ENCODE measurements around the gene PRRC2B. TPM values are rescaled to one million over a fixed set of nuclear protein-coding genes. Genes with fewer than 3 reads are reported as not detected.

PRRC2B gene
- total RNA-seq, 2 experiments from 2014 or later = 300 to 309 TPM

GRCh38 chr9:131484051-131484445, 90.2 kb downstream of the PRRC2B start:
- Mint-ChIP-seq H3K4me3 (no peak overlapping the region), H3K27ac (no peak overlapping the region), H3K9me3 (no peaks in the 10 kb centered on the region), H3K4me1 (peaks cover 2% of the 10 kb centered on the region), H3K36me3 (peaks cover 29% of the 10 kb centered on the region), H3K27me3 (no peaks in the 10 kb centered on the region)
- POLR2A ChIA-PET = no interaction called here
- no peak for DNase-seq
- ATAC-seq (ENCODE audit: low read depth) = no peak

DNA sequence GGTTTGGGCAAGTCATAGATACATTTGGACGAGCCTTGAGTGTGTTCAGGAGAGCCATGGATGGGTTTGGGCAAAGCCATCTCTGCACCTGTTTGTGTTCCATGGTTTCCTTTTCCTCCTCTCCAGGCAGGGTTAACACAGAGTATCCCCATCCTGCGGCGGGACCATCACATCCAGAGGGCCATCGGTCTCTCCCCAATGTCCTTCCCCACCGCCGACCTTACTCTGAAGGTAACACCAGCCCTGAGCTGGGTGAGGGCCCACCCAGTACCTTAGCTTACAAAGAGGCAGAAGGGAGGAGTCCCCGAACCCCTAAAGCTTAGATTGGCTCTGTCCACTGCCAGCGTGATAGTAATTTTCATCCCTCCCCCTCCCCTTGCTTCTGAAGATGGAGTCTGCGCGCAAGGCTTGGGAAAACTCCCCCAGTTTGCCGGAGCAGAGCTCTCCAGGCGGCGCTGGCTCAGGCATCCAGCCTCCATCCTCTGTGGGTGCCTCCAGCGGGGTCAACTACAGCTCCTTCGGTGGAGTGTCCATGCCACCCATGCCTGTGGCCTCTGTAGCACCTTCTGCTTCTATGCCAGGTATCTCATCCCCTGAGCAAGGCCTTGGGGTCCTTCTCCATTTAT, 90.8 kb downstream of the PRRC2B start:
- no peak for DNase-seq
- H3K27ac Mint-ChIP-seq = peak overlapping the region; percentile 34
- no peaks in the 10 kb centered on the region for H3K9me3 Mint-ChIP-seq
- no peak for ATAC-seq (ENCODE audit: low read depth)
- peaks cover 2% of the 10 kb centered on the region for H3K4me1 Mint-ChIP-seq
- H3K27me3 Mint-ChIP-seq = no peaks in the 10 kb centered on the region
- POLR2A ChIA-PET = no interaction called here
- H3K4me3 Mint-ChIP-seq = no peak overlapping the region
- peaks cover 31% of the 10 kb centered on the region for H3K36me3 Mint-ChIP-seq

DNA sequence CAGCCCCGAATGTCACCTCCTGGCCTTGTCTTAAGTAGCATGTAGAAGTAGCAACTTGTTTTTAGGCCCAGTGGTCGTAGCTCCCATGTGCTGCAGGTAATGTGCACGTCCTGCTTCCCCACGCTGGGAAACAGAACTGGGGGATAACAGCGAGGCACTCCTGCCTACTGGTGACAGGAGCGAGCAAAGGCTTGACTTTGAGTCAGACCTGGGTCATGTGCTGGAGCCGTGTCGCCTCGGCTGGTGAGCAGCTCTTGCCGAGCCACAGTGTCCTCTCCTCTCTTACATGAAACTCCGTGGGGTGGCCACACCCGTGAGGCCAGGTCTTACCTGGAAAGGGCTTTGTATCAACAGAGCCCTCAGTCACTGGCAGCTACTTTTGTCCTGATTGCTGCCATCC, 91.3 kb downstream of the PRRC2B start:
- Mint-ChIP-seq H3K36me3 (peaks cover 34% of the 10 kb centered on the region), H3K27ac (no peak overlapping the region)
- POLR2A ChIA-PET = interaction anchor here (0.6 kb wide), 1 partner anchor 101 kb away, joined by 4 read pairs; no protein-coding TSS in a partner anchor

GRCh38 chr9:131485728-131486422, 92.0 kb downstream of the PRRC2B start:
- Mint-ChIP-seq H3K4me3 (no peak overlapping the region), H3K27me3 (no peaks in the 10 kb centered on the region), H3K4me1 (peaks cover 2% of the 10 kb centered on the region), H3K36me3 (peaks cover 40% of the 10 kb centered on the region), H3K27ac (no peak overlapping the region), H3K9me3 (no peaks in the 10 kb centered on the region)
- DNase-seq (no peak), ATAC-seq (ENCODE audit: low read depth) (no peak)
- POLR2A ChIA-PET = interaction anchor here (0.6 kb wide), 1 partner anchor 102 kb away, joined by 4 read pairs; no protein-coding TSS in a partner anchor

More for the DNA sequence above, 91.3 kb downstream of the PRRC2B start:
- no peaks in the 10 kb centered on the region for H3K9me3 Mint-ChIP-seq
- H3K4me3 Mint-ChIP-seq = no peak overlapping the region
- no peaks in the 10 kb centered on the region for H3K27me3 Mint-ChIP-seq
- DNase-seq = no peak
- peaks cover 2% of the 10 kb centered on the region for H3K4me1 Mint-ChIP-seq
- ATAC-seq (ENCODE audit: low read depth) = no peak

- POLR2A ChIA-PET = no interaction called here
These were observed 93.1 kb downstream of the PRRC2B start for GRCh38 chr9:131487001-131487400.

GRCh38 chr9:131487621-131488031, 93.7 kb downstream of the PRRC2B start:
- H3K36me3 Mint-ChIP-seq = peaks cover 46% of the 10 kb centered on the region
- ATAC-seq (ENCODE audit: low read depth) = no peak
- H3K27ac Mint-ChIP-seq = no peak overlapping the region
- no peak overlapping the region for H3K4me3 Mint-ChIP-seq
- H3K27me3 Mint-ChIP-seq = no peaks in the 10 kb centered on the region
- H3K9me3 Mint-ChIP-seq = no peaks in the 10 kb centered on the region
- H3K4me1 Mint-ChIP-seq = peaks cover 2% of the 10 kb centered on the region
- POLR2A ChIA-PET = no interaction called here
- no peak for DNase-seq

More at GRCh38 chr9:131487001-131487400, 93.1 kb downstream of the PRRC2B start:
- ATAC-seq (ENCODE audit: low read depth) = no peak
- peaks cover 2% of the 10 kb centered on the region for H3K4me1 Mint-ChIP-seq
- no peak overlapping the region for H3K27ac Mint-ChIP-seq
- H3K4me3 Mint-ChIP-seq = no peak overlapping the region
- H3K9me3 Mint-ChIP-seq = no peaks in the 10 kb centered on the region
- no peaks in the 10 kb centered on the region for H3K27me3 Mint-ChIP-seq
- H3K36me3 Mint-ChIP-seq = peaks cover 45% of the 10 kb centered on the region
- no peak for DNase-seq

DNA sequence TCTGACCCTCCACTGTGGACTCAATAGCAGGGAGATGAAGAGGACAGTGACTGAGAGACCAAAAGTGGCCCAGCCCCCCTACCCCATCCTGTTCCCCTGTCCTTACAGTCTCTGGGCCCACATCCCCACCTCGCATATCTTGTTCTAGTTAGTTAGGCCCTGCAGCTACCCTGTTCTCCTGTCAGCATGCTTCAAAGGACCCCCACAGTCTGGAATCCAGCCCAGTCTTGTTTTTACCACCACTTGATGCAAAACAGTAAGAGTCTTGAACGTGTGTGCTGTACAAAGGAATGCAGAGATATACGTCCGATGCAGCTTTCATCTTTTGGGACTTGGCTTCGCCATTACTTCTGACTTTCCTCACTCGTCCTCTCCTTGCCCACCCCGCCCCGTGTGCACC, 96.6 kb downstream of the PRRC2B start:
- POLR2A ChIA-PET = no interaction called here
- DNase-seq (no peak), ATAC-seq (ENCODE audit: low read depth) (no peak)
- Mint-ChIP-seq H3K4me3 (no peak overlapping the region), H3K27me3 (no peaks in the 10 kb centered on the region), H3K27ac (peak overlapping the region; percentile 12), H3K9me3 (no peaks in the 10 kb centered on the region), H3K4me1 (peaks cover 2% of the 10 kb centered on the region), H3K36me3 (peaks cover 54% of the 10 kb centered on the region)

DNA sequence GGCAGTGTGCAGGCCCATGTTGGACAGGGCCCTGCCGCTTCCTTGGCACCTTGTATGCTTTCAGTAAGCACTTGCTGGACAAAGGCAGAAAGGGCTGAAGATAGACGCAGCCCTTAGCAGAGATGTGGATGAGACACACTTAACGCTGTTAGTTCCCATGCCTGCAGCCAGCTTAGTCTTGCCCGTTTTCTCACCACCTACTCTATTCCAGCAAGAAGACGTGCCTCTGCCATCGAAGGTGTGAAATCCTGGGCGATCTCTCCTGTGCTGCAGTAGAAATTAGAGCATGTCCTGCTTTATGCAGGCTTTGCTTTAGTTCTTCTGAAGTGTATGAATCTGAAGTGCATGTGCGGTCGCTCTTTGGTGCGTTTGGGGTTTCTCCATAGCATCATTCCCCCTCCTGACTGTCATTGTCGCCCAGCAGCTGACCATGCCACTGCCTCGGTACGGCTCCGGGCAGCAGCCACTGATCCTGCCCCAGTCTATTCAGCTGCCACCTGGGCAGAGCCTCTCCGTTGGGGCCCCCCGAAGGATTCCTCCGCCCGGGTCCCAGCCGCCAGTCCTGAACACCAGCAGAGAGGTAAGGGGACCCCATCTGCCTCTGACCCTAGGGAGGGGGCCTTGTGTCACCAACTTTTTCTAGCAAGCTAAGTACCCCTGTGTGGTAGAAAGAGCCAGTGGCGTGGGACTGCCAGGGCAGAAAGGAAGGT, 97.3 kb downstream of the PRRC2B start:
- Mint-ChIP-seq H3K27ac (peak overlapping the region; percentile 12), H3K27me3 (no peaks in the 10 kb centered on the region), H3K4me3 (no peak overlapping the region), H3K9me3 (no peaks in the 10 kb centered on the region), H3K36me3 (peaks cover 57% of the 10 kb centered on the region), H3K4me1 (peaks cover 2% of the 10 kb centered on the region)
- ATAC-seq (ENCODE audit: low read depth) = no peak
- DNase-seq = no peak
- POLR2A ChIA-PET = interaction anchor here (1.2 kb wide), 1 partner anchor 11 kb away, joined by 3 read pairs; no protein-coding TSS in a partner anchor

- POLR2A ChIA-PET = interaction anchor here (1.2 kb wide), 1 partner anchor 12 kb away, joined by 3 read pairs; no protein-coding TSS in a partner anchor
- Mint-ChIP-seq H3K36me3 (peaks cover 54% of the 10 kb centered on the region), H3K27ac (no peak overlapping the region), H3K4me3 (no peak overlapping the region), H3K4me1 (peaks cover 2% of the 10 kb centered on the region), H3K9me3 (no peaks in the 10 kb centered on the region), H3K27me3 (no peaks in the 10 kb centered on the region)
- DNase-seq (no peak), ATAC-seq (ENCODE audit: low read depth) (no peak)
These were observed 98.2 kb downstream of the PRRC2B start for GRCh38 chr9:131492070-131492469.

DNA sequence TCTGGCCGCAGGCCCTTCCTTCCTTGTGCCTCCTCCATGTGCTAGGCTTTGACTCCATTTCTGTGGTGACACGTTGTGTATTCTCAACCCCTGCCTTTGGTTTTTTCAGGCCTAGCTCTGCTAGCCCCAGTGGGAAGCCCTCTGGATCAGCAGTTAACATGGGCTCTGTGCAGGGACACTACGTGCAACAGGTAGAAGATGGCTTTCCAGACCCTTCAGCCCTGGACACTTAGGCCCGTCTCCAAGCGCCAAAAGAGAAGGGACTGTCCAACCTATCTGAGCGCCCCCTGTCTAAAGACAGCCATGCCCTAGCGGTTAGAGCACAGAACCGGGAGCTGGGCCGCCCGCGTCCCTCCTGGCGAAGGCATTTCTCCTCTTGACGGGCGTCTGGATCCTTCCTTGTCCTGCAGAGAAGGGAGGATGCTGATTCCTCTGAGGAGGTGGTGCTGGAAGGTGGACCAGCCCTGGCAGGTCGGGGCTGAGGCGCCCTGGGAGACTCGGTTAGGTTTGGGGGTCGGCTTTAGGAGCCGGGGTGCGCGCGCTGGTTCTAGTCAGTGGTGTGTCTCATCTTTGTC, 100.5 kb downstream of the PRRC2B start:
- Mint-ChIP-seq H3K4me1 (peaks cover 11% of the 10 kb centered on the region), H3K27me3 (no peaks in the 10 kb centered on the region), H3K36me3 (peaks cover 42% of the 10 kb centered on the region), H3K27ac (no peak overlapping the region), H3K4me3 (no peak overlapping the region), H3K9me3 (no peaks in the 10 kb centered on the region)
- no peak for ATAC-seq (ENCODE audit: low read depth)
- POLR2A ChIA-PET = no interaction called here
- DNase-seq = no peak

DNA sequence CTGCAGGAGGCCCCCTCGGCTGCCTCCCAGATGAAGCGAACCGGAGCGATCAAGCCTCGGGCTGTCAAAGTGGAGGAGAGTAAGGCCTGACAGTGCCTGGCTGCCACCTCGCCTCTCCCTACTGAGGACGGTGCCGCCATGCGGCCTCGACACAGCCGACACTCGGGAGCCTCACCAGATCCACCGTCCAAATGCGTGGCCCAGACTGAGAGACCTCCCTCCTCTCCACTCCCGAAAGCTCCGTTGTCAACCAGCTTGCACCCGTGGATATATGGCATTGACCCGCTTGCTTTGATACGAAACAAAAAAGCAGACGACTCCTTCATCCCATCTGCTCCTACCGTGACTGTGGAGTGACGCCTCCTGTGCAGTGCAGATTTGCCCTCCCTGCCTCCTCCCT, 101.9 kb downstream of the PRRC2B start:
- Mint-ChIP-seq H3K27ac (no peak overlapping the region), H3K9me3 (no peaks in the 10 kb centered on the region), H3K27me3 (no peaks in the 10 kb centered on the region), H3K4me1 (peaks cover 22% of the 10 kb centered on the region), H3K36me3 (peaks cover 28% of the 10 kb centered on the region), H3K4me3 (no peak overlapping the region)
- POLR2A ChIA-PET = no interaction called here
- ATAC-seq (ENCODE audit: low read depth) (no peak), DNase-seq (no peak)

DNA sequence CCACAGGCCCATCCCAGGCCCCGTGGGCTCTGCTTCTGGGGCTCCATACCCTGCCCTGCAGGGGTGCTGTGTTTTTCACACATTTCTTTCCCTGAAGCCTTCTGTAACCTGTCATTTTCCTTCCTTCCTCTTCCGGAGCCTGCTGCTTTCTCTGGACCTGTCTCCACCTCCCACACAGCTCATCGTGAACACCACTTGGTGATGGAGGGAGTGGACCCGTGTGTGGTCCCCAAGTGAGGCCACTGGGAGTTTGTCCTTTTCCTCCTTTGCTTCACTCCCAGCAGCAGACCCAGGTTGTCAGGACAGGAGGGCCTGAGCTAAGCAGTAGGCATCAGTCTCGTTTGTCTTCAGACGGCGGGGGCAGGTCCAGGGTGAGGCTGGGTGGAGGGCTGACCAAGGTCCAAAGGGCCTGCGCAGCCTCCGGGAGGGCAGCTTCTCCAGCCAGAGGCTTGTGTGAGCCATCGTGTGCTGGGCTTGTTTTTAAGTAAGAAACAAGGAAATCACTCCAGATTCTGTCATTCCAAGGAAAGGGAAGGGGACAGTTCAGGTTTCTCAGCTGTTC, 103.0 kb downstream of the PRRC2B start:
- POLR2A ChIA-PET = no interaction called here
- ATAC-seq (ENCODE audit: low read depth) (no peak), DNase-seq (no peak)
- H3K9me3 Mint-ChIP-seq = no peaks in the 10 kb centered on the region
- H3K36me3 Mint-ChIP-seq = peaks cover 26% of the 10 kb centered on the region
- no peak overlapping the region for H3K27ac Mint-ChIP-seq
- peaks cover 33% of the 10 kb centered on the region for H3K4me1 Mint-ChIP-seq
- no peak overlapping the region for H3K4me3 Mint-ChIP-seq
- H3K27me3 Mint-ChIP-seq = no peaks in the 10 kb centered on the region

GRCh38 chr9:131499254-131499767, 105.4 kb downstream of the PRRC2B start:
- no peak for ATAC-seq (ENCODE audit: low read depth)

More at GRCh38 chr9:131499254-131499767, 105.4 kb downstream of the PRRC2B start:
- peaks cover 10% of the 10 kb centered on the region for H3K36me3 Mint-ChIP-seq
- H3K4me3 Mint-ChIP-seq = peak overlapping the region; percentile 2
- H3K27me3 Mint-ChIP-seq = no peaks in the 10 kb centered on the region
- peak overlapping the region; percentile 26 for H3K27ac Mint-ChIP-seq
- no peak for DNase-seq
- H3K4me1 Mint-ChIP-seq = peaks cover 42% of the 10 kb centered on the region
- POLR2A ChIA-PET = interaction anchor here (0.5 to 1.8 kb wide), 6 partner anchors 19 to 141 kb away, joined by 3 to 6 read pairs (median 4); no protein-coding TSS in a partner anchor
- no peaks in the 10 kb centered on the region for H3K9me3 Mint-ChIP-seq
